ENCODE data around the gene FATE1. TPM values are rescaled to one million over a fixed set of nuclear protein-coding genes. Genes with fewer than 3 reads are reported as not detected.

The FATE1 gene
- total RNA-seq, 1 donor from 2014 or later, result not detected

- Histone ChIP-seq H3K9me3 (replicated peaks) (no peaks in the 10 kb centered on the region), H3K4me1 (no peaks in the 10 kb centered on the region), H3K4me3 (no peak overlapping the region), H3K27ac (replicated peaks) (no peak overlapping the region), H3K27me3 (ENCODE audit: low read depth) (no peaks in the 10 kb centered on the region), H3K36me3 (no peaks in the 10 kb centered on the region)
- TF ChIP-seq CTCF (IDR thresholded peaks at IDR 0.05; ENCODE audit: borderline replicate concordance), result no peak
- intact Hi-C loops (cut with micrococcal nuclease), result no loop called here
- DNase-seq, result no peak
Measured at GRCh38 chrX:151742311-151742710, 26.5 kb downstream of the FATE1 start.

DNA sequence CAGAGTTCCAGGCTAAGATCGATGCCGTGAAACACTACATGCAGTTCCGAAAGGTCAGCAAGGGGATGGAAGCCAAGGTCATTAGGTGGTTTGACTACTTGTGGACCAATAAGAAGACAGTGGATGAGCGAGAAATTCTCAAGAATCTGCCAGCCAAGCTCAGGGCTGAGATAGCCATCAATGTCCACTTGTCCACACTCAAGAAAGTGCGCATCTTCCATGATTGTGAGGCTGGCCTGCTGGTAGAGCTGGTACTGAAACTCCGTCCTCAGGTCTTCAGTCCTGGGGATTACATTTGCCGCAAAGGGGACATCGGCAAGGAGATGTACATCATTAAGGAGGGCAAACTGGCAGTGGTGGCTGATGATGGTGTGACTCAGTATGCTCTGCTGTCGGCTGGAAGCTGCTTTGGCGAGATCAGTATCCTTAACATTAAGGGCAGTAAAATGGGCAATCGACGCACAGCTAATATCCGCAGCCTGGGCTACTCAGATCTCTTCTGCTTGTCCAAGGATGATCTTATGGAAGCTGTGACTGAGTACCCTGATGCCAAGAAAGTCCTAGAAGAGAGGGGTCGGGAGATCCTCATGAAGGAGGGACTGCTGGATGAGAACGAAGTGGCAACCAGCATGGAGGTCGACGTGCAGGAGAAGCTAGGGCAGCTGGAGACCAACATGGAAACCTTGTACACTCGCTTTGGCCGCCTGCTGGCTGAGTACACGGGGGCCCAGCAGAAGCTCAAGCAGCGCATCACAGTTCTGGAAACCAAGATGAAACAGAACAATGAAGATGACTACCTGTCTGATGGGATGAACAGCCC lies 28.0 kb downstream of the FATE1 start:
- no peaks in the 10 kb centered on the region for H3K36me3 ChIP-seq
- H3K27ac ChIP-seq (replicated peaks), result no peak overlapping the region
- DNase-seq, result no peak
- H3K27me3 ChIP-seq (ENCODE audit: low read depth), result no peaks in the 10 kb centered on the region
- intact Hi-C loops (cut with micrococcal nuclease), result no loop called here
- H3K4me1 ChIP-seq, result no peaks in the 10 kb centered on the region
- H3K4me3 ChIP-seq, result no peak overlapping the region
- H3K9me3 ChIP-seq (replicated peaks), result no peaks in the 10 kb centered on the region
- no peak for TF ChIP-seq CTCF (IDR thresholded peaks at IDR 0.05; ENCODE audit: borderline replicate concordance)

DNA sequence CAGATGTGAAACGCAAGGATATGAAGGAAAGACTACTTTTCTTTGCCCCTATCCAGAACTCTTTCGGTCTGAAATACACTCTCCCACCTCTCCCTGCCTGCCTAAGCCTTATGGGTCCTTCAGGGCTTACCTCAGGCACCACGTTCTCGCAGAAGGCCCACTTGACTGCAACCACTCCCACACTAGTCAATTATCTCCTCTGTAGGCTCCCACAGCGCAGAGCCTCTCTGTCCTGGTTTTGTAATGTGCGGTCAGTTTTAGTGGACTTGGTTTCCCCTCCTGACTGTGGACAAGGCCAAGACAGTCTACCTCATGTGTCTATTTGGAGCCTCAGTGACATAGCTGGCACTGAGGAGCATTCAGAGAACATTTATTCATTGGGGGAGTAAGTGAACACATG lies 29.8 kb downstream of the FATE1 start:
- no peak for DNase-seq

DNA sequence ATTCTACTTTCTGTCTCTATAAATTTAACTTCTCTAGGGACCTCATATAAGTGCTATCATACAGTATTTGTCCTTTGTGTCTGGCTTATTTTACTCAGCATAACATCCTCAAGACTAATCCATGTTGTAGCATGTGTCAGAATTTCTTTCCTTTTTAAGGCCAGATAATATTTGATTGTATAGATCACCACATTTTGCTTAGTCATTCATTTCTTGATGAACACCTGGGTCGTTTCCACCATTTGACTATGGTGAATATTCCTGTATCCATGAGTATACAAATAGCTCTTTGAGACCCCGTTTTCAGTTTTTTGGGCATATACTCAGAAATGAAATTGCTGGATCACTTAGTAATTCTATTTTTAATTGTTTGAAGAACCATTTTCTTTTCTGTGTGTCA lies 30.7 kb downstream of the FATE1 start:
- Histone ChIP-seq H3K27ac (replicated peaks) (no peak overlapping the region), H3K4me1 (no peaks in the 10 kb centered on the region), H3K36me3 (no peaks in the 10 kb centered on the region), H3K27me3 (ENCODE audit: low read depth) (no peaks in the 10 kb centered on the region), H3K9me3 (replicated peaks) (no peaks in the 10 kb centered on the region), H3K4me3 (no peak overlapping the region)
- intact Hi-C loops (cut with micrococcal nuclease), result no loop called here
- DNase-seq, result no peak
- TF ChIP-seq CTCF (IDR thresholded peaks at IDR 0.05; ENCODE audit: borderline replicate concordance), result no peak

More for the DNA sequence above, 29.8 kb downstream of the FATE1 start:
- intact Hi-C loops (cut with micrococcal nuclease), result no loop called here
- no peaks in the 10 kb centered on the region for H3K9me3 ChIP-seq (replicated peaks)
- no peak for TF ChIP-seq CTCF (IDR thresholded peaks at IDR 0.05; ENCODE audit: borderline replicate concordance)
- no peaks in the 10 kb centered on the region for H3K27me3 ChIP-seq (ENCODE audit: low read depth)
- H3K27ac ChIP-seq (replicated peaks), result no peak overlapping the region
- H3K36me3 ChIP-seq, result no peaks in the 10 kb centered on the region
- no peaks in the 10 kb centered on the region for H3K4me1 ChIP-seq
- H3K4me3 ChIP-seq, result no peak overlapping the region

DNA sequence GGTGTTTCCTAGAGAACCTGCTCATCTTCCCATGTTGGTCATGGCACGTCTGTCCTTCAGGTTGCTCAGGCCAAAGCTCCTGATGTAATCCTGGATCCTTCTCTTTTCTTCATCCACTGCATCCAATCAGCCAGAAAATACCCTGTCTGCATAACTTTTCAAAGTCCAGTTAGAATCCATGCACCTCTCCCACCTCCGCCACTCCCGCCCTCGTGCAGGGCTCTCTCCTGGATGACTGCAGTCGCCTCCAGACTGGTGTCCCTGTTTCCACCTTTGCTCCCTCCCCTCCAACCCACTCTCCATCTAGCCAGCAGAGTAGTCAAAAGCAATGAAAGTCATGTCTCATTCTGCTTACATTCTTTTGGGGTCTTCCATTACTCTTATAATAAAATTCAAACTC lies 34.7 kb downstream of the FATE1 start:
- no peak overlapping the region for H3K27ac ChIP-seq (replicated peaks)
- no peak for DNase-seq
- H3K36me3 ChIP-seq, result no peaks in the 10 kb centered on the region
- no peaks in the 10 kb centered on the region for H3K27me3 ChIP-seq (ENCODE audit: low read depth)
- no peak for TF ChIP-seq CTCF (IDR thresholded peaks at IDR 0.05; ENCODE audit: borderline replicate concordance)
- intact Hi-C loops (cut with micrococcal nuclease), result loop anchor here (10.0 kb wide), 1 partner anchor 884 kb away; the partner anchor contains the start of gene GABRQ
- peaks cover 3% of the 10 kb centered on the region for H3K4me1 ChIP-seq
- no peaks in the 10 kb centered on the region for H3K9me3 ChIP-seq (replicated peaks)
- no peak overlapping the region for H3K4me3 ChIP-seq

Measured in left ventricle myocardium inferior (tissue), 1 donor.